Loucy (cell line): ENCODE results near the gene CHIC2.

Experiments used
- CTCF ChIP-seq: fragments of 200-600 bp; sonication (generic); conservative IDR thresholded peaks from 2 replicates; pipeline ENCODE4 v1.5.1; 2014; ENCODE audit warnings: mild to moderate bottlenecking, antibody characterized with exemption, low read length
- EZH2phosphoT487 ChIP-seq: fragments of 200-600 bp; IDR thresholded peaks from 2 replicates; pipeline ENCODE4 v1.6.1; 2018; ENCODE audit warnings: antibody characterized with exemption, mild to moderate bottlenecking, moderate library complexity, borderline replicate concordance

DNA sequence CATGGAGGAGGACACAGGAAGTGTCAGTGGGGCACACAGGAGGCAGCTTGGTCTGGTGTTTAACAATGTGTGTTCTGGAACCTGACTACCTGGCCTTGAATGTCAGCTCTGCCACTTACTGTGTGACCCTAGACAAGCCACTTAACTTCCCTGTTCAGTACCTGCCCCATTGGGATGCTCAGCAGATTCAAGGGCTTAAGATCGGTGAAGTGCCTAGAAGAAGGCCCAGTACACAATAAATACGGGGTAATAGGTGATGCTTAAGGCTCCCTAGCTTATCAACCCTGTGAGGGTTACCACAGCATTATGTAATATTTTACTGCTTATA, 1.6 kb upstream of the CHIC2 start:
- TF ChIP-seq CTCF (no peak), EZH2phosphoT487 (no peak)
